GM12892 (cell line): ENCODE results near the gene FANCD2OS.

ENCODE experiments used
- POLR2A ChIP-seq: IDR thresholded peaks from 2 replicates; pipeline ENCODE4 v1.6.1; 2011; ENCODE audit warnings: low read depth, low read length, control low read depth
- POLR2AphosphoS5 ChIP-seq: IDR thresholded peaks from 2 replicates; pipeline ENCODE4 v1.6.1; 2011; ENCODE audit warnings: low read depth, low read length, control low read depth
- TAF1 ChIP-seq: IDR thresholded peaks from 2 replicates; pipeline ENCODE4 v1.6.1; 2011; ENCODE audit warnings: low read depth, mild to moderate bottlenecking, control low read depth, low read length, borderline replicate concordance

DNA sequence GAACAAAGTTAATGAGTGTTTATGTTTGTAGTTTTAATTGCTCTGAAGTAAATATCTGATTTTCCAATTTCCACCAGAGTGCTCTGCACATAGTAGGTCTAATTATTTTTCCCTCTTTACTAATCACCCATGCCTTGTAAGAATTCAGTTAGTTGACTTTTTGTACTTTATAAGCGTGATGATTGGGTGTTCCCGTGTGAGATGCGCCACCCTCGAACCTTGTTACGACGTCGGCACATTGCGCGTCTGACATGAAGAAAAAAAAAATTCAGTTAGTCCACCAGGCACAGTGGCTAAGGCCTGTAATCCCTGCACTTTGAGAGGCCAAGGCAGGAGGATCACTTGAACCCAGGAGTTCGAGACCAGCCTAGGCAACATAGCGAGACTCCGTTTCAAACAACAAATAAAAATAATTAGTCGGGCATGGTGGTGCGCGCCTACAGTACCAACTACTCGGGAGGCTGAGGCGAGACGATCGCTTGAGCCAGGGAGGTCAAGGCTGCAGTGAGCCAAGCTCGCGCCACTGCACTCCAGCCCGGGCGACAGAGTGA, 33.0 kb upstream of the FANCD2OS start:
- TF ChIP-seq POLR2A (no peak), POLR2AphosphoS5 (no peak), TAF1 (no peak)
